Gastrocnemius medialis (tissue), 4 donors: Measurements from ENCODE around the gene ST6GALNAC1.

Source experiments
- CTCF ChIP-seq, 5 experiments: fragments of 450-650 bp in 3 of 5; fragments of 200-600 bp in 2 of 5; sonication (generic) in 2 of 5; IDR thresholded peaks in 4 of 5; conservative IDR thresholded peaks in 1 of 5; 1 replicate in 4 of 5; 2 replicates in 1 of 5; pipeline ENCODE4 v1.5.1; 2016 to 2019; ENCODE audit warnings: antibody characterized with exemption in 5 of 5, mild to moderate bottlenecking in 3 of 5, moderate library complexity in 3 of 5
- POLR2A ChIP-seq, 2 donors: fragments of 450-650 bp; IDR thresholded peaks; one replicate each; pipeline ENCODE4 v1.6.1; 2017; ENCODE audit warnings: antibody characterized with exemption in 2 of 2, mild to moderate bottlenecking in 2 of 2, moderate library complexity in 2 of 2

- TF ChIP-seq POLR2A (IDR thresholded peaks at IDR 0.05), result no peak
- peak in 1 of 5 experiments; percentile 12 for TF ChIP-seq CTCF (IDR thresholded peaks at IDR 0.05 in 4 of 5, conservative IDR thresholded peaks at IDR 0.05 in 1 of 5)
These were observed 44.6 kb upstream of the ST6GALNAC1 start for GRCh38 chr17:76688165-76688622.
